Femur (tissue), 1 donor: ENCODE measurements around the gene LEMD3.
"Not testable (repeated sequence)": the region's sequence is repeated elsewhere in the genome, so short reads cannot be mapped to it uniquely, and the experiment has no call there.

ENCODE experiments used
- DNase-seq: peaks from one replicate; pipeline ENCODE4 v3.0.0-alpha.2; 2017

Gene LEMD3

DNA sequence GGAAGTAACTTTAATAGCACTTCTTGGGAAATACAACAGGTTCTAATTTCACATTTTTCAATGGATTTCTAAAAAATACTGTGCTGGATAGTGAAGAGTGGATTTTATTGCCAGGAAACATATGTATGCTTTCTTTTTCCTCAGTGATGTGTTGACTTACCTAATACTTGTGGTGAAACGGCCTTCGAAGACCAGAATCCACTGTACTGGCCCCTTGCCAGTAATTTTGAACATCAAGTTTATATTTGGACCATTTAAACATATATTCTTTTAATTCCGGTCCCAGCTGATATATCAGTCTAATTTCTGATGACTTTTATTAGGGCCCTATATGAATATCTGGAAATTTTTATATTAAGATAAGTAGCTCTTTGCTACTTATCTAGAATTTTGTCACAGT, 110.9 kb downstream of the LEMD3 start:
- no peak for DNase-seq

DNA sequence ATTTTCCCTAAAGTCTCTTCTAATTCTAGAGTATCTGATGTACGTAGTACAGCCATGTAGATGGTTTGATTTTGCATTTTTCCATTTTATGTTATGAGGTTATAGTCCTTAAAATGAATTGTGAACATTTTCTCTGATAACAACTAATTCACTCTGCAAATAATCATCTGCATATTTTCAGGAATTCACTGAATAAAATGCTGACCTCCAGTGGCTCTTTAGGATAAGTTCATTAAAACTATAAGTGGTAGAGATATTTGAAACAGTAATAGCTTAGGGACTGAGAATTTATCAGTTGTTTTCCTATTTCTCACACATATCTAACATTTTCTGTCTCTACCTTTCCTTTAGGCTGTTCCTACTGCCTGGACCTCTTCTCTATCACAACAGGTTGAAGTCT, 113.5 kb downstream of the LEMD3 start:
- no peak for DNase-seq

DNA sequence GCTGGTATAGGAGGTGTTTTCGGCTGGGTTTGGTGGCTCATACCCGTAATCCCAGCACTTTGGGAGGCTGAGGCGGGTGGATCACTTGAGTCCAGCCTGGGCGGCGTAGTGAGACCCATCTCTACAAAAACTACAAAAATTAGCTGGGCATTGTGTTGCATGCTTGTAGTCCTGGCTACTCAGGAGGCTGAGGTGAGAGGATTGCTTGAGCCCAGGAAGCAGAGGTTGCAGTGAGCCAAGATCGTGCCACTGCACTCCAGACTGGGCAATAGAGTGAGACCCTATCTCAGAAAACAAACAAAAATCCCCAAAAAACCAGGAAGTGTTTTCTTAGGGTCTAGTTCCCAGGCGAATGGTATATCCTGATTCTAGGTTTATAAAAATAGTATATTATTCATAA, 116.1 kb downstream of the LEMD3 start:
- not testable (repeated sequence) for DNase-seq

DNA sequence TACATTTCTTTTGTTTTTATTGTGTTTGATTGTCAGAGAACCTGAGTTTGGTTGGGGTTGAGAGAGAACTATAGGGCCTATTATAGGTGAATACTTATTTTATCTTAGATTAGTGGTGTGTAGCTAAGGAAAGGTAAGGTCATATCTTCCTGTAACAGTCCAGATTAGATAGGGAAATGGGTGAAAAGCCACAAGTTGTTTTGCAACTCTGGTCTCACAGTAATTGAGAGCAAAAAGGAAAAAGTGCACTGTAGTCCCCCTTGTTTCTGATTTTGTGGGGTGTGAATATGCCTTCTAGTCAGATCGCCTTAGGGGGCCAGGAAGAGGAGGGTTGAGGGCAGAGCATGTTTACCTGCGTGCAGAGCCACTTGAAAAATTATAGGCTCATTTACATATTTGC, 118.0 kb downstream of the LEMD3 start:
- no peak for DNase-seq

DNA sequence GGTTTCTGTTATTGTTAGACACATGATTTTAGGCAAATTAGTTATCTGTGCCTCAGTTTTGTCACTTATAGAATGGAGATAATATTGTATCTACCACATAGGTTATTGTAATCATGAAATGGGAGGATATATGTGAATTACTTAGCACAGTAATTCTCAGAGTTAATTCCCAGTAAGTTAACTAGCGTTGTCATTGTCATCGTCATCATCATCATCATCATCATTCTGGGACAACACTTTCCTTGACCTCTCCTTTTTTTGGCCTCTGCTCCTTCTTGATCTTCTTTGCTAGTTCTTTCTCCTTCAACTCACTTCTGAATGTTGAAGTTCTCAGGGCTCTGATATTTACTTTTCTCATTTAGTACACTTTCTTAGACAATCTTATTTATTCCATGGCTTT, 122.9 kb downstream of the LEMD3 start:
- DNase-seq: no peak

DNA sequence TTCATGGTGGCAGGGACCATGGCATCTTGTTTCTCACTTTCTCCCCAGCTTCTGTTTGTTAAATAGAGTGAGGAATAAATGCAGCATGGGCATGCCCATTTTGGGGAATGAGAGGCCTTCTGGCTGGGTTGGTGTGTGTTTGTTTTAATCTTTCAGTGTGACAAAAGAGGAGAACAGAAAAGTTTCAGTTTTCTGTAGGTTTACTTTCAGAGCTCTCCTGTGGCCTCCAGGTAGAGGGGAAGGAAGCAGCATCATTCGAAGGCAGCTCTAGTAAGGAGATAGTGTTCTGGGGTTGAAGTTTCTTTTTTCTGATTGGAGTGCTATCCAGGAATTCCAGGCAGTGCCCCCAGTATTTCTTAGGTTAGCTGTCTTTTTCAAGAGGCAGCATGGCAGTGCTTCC, 124.4 kb downstream of the LEMD3 start:
- no peak for DNase-seq

DNA sequence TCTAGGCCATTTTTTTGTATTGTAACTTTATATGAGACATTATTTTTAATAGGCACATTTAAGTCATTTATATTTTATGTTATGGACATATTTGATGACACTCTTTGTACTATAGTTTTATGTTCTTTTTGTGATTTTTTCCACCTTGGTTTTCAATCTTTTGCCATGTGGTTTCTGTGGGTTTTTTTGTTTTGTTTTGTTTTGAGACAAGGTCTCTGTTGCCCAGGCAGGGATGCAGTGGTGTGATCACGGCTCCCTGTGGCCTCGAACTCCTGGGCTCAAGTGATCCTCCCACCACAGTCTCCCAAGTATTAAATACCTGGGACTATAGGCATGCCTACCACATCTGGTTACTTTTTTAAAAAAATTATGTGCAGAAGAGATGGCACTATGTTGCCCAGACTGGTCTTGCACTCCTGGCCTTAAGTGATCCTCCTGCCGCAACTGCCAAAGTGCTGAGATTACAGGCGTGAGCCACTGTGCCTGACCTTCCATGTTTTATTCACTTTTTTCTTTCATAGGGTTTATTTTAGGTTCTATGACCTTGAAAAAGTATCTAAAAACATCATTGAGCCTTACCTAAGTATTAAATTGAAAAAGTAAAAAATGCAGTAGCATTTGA, 125.4 kb downstream of the LEMD3 start:
- DNase-seq: no peak

DNA sequence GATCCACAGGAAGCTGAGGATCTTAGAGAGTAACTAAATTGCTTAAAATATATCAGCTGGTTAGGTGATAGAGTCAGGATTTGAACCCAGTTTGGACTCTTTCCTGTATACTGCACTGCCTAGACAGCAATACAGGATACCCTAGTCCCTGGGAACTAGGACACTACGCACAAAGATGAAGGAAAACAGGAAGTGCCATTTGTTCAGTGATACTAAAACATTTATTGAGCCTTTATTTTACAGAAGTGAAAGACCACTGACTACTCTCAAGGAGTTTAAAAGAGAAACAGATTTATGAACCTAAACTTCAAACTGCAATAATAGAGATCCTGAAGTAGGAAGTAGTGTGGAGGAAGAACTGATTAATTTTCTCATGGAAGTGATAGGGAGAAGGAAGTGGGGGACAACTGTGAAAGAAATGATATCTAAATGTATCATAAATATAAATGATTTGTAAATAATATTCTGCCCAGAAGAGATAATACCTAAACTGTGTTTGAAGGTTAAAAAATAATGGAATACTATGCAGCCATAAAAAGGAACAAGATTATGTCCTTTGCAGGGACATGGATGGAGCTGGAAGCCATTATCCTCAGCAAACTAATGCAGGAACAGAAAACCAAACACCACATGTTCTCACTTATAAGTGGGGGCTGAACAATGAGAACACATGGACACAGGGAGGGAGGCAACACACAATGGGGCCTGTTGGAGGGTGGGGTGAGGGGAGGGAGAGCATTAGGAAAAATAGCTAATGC, 127.3 kb downstream of the LEMD3 start:
- DNase-seq: no peak
